VCaP (cell line): ENCODE data around the gene IWS1.

ENCODE experiments used
- H3K27ac ChIP-seq: fragments of 450-650 bp; 2 replicates; pipeline ENCODE4 v1.5.1; 2017
- TF ChIP-seq, protein P1 (sequence below): fragments of 450-650 bp; conservative IDR thresholded peaks from 2 replicates; pipeline ENCODE4 v1.5.1; 2017; ENCODE audit warnings: mild to moderate bottlenecking, moderate library complexity

Gene IWS1

DNA sequence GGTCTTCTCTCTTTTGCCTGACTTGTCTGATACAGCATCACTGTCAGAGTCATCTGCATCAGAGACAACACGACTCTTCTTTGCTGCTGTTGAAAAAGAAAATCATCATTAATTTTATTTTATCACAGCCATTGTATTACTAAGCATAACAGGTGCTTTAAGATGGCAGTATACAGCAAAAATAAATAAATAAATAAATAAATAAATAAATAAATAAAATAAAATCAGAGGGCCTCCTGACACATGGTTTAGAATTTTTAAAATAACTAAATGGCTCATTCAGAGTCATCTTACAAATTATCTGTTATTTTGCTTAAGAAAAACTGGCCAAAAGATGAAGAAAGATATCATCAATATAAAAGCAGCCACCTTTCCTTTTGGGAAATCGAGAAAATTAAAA, 22.8 kb downstream of the IWS1 start:
- H3K27ac ChIP-seq: no peak overlapping the region
- TF ChIP-seq, protein P1, sequence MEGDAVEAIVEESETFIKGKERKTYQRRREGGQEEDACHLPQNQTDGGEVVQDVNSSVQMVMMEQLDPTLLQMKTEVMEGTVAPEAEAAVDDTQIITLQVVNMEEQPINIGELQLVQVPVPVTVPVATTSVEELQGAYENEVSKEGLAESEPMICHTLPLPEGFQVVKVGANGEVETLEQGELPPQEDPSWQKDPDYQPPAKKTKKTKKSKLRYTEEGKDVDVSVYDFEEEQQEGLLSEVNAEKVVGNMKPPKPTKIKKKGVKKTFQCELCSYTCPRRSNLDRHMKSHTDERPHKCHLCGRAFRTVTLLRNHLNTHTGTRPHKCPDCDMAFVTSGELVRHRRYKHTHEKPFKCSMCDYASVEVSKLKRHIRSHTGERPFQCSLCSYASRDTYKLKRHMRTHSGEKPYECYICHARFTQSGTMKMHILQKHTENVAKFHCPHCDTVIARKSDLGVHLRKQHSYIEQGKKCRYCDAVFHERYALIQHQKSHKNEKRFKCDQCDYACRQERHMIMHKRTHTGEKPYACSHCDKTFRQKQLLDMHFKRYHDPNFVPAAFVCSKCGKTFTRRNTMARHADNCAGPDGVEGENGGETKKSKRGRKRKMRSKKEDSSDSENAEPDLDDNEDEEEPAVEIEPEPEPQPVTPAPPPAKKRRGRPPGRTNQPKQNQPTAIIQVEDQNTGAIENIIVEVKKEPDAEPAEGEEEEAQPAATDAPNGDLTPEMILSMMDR: no peak

DNA sequence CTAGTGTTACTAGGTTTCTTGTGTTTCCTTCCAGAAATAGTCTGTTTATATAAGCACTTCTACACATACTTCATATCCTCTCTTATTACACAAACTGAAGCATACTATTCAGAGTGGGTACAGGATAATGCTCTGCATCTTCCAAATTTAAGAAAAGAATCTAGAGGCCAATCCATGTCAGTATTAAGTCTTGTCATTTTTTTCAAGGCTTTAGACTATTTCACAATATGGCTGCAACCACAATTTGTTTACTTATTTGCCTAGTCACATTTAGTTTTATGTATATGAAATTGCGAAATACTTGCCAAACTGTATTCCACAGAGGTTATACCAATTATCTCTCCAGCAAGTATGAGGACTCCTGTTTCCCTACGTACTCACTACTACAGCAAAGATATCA, 27.9 kb downstream of the IWS1 start:
- TF ChIP-seq, protein P1: no peak
- no peak overlapping the region for H3K27ac ChIP-seq

DNA sequence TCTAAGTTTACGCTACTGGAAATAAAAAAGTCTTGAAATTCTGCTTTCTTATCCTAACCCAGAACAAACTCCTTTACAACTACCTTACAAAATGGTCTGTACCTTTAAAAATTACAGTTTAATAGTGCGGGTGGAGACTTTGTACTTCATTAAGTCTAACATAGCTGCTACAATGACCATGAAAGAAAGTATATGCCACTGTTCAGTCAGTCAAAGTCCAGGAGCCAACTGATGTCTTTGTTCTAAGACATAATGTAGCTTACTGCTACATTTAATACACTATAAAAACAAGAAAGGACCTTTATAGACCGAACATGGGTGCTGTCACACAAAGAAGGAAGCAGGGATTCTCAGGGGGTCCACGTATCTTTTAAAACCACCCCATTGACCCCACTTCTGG, 36.0 kb downstream of the IWS1 start:
- H3K27ac ChIP-seq: no peak overlapping the region
- TF ChIP-seq, protein P1: no peak

DNA sequence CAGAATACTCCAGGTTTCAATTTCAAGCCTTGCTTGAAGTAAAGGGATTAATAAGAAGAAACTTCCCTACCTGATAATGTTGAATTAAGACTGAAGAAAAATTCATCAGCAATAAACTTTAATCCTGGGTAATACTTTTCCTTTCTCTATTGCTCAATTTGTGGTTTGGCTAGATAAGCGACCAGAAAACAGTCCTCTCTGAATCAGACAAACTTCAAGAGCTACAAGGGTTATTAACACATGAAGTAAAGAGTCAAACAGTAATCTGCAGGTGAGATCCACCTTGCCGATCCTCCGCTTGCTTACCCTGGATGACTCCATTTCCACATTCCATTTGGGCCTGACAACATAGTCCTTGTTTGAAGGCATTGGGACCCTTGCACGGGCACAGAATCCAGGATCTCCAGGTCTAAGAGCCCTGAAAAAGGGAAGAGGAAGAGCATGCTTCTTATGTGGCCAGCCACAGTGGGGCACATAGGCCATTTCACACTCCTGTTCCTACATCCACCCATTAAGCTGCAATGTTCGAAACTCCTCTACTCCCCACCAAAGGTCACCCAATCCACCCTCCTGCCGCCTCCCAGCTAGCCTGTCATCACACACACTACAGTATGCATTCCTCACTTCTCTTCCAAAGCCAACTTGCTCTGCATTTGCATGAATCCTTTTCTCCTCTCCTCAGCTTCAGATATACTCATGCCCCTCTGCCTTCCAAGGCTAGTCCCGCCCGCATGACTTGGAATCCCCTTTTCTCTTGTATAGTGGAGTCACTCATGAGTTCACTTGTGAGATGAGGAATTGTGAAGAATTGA, 39.8 kb downstream of the IWS1 start:
- no peak overlapping the region for H3K27ac ChIP-seq
- TF ChIP-seq, protein P1: no peak

DNA sequence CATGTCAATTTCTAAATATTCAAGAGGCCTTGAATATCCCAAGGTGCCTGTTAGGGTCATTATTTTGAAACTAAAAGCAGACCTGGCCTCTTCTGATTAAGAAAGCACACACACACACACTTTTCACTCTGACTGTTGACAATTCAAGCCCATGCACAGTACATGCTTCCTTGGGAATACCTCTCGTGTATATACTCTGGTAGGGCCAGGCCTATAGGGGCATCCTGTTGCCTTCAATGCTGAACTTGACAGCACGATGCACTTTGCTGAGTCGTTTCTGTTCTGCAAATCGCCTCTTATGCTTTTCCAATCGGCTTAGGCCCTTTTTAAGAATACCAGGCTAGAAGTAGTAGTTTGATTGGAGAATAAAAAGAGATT, 40.6 kb downstream of the IWS1 start:
- no peak overlapping the region for H3K27ac ChIP-seq

DNA sequence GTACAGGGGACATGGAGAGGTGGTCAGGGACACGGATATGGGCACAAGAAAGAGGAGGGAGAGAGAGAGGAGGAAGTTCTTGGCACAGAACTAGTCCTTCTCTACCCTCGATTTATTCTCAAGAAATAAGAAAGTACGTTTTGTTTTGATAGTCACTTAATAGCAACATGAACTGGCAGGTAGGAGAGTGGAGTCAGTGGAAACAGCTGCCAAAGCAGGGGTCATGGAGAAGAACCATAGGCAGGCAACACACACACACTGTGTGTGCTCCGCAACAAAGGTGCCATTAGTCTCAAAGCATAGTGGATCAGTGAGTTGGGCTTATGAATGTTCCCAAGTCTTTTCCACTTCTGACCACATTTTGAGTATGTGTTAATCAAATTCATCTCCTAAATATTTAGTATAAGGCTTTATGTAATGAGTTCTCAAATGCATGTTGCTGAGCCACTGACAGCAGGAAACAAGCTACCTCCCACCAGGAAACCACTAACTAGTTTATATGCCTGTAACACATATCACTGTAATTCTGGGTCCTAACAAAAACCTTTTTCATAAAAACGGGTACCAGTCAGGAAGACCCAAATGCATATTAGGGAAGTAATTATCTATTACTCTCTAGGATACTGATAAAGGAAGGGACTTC, 41.1 kb downstream of the IWS1 start:
- TF ChIP-seq, protein P1: no peak
- H3K27ac ChIP-seq: no peak overlapping the region

More for the DNA sequence above, 40.6 kb downstream of the IWS1 start:
- TF ChIP-seq, protein P1: no peak

DNA sequence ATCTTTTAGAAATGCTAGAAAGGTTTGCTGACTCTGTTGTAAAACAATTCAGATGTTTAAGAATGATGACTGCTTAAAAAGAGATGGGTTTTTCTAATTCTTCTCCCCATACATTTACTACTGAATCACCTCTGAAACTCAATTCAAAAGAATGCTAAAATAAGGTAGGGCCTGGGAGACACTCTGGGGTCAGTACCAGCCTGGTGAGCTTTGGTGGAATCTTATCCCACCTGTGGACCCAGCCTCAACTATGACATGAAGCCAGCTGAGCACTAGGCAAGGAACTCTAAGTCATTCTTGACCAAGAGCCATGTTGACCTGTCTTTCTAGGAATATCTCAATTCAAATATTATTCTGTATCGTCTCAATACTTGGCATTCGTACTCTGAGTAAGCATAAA, 44.3 kb downstream of the IWS1 start:
- H3K27ac ChIP-seq: no peak overlapping the region
- TF ChIP-seq, protein P1: no peak
